ENCODE data around the gene ASXL1. TPM values are rescaled to one million over a fixed set of nuclear protein-coding genes. Genes with fewer than 3 reads are reported as not detected.

ASXL1 gene
- total RNA-seq, 2 donors from 2014 or later = 74.5 to 135 TPM

DNA sequence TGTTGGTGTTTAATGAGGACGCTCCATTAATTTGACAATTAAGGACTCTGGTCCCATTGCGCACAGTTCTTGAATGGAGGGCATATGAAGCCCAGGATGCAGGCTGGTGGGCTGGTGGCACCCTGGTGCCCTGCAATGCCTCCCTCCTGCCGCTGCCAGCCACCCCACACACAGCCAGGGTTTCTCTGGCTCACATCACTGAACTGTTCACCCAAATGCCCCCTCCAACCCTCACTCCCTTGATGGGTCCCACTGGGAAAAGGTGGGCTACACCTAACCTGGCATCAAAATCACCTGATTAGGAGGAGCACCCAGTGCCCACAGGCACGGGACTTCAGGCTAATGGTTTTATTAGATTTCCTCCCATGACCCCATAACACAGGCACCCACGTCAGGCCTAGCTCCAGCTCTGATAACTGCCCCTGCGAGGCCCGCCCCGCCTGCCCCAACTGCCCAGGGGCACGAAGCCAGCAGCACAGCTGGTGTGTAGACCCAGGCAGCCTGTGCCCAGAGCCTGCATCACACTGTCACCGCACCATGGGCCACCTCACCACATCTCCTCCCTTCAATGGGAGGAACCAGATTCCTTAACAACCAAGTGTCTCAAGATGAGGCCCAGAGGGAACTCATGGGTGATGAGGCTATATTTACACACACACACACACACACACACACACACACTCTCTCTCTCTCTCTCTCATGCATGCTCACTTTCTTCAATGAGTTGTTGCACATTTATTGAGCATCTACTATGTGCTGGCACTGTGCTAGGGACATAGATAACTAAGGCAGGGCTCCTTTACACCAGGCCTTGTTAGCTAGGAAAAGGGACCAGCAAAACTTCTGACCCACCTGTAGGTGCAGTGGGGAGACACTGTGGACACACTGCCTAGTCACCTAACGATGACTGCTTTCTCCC, 119.7 kb downstream of the ASXL1 start:
- peaks cover 18 to 37% of the 10 kb centered on the region in 2 donors for H3K4me1 ChIP-seq (ENCODE audit: control insufficient read depth in 1 of 2, low read depth in 2 of 2)
- DNase-seq (ENCODE audit: low spot score) = no peak
- TF ChIP-seq, protein P1, sequence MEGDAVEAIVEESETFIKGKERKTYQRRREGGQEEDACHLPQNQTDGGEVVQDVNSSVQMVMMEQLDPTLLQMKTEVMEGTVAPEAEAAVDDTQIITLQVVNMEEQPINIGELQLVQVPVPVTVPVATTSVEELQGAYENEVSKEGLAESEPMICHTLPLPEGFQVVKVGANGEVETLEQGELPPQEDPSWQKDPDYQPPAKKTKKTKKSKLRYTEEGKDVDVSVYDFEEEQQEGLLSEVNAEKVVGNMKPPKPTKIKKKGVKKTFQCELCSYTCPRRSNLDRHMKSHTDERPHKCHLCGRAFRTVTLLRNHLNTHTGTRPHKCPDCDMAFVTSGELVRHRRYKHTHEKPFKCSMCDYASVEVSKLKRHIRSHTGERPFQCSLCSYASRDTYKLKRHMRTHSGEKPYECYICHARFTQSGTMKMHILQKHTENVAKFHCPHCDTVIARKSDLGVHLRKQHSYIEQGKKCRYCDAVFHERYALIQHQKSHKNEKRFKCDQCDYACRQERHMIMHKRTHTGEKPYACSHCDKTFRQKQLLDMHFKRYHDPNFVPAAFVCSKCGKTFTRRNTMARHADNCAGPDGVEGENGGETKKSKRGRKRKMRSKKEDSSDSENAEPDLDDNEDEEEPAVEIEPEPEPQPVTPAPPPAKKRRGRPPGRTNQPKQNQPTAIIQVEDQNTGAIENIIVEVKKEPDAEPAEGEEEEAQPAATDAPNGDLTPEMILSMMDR (IDR thresholded peaks at IDR 0.05) = no peak
- ATAC-seq (ENCODE audit: insufficient number of reproducible peaks, low FRiP score, low read depth) = no peak
- no peaks in the 10 kb centered on the region for H3K9me3 ChIP-seq
- no peaks in the 10 kb centered on the region for H3K27me3 ChIP-seq (replicated peaks; ENCODE audit: insufficient read depth)
- no peak overlapping the region for H3K4me3 ChIP-seq
- H3K36me3 ChIP-seq = no peaks in the 10 kb centered on the region
- H3K27ac ChIP-seq = no peak overlapping the region

DNA sequence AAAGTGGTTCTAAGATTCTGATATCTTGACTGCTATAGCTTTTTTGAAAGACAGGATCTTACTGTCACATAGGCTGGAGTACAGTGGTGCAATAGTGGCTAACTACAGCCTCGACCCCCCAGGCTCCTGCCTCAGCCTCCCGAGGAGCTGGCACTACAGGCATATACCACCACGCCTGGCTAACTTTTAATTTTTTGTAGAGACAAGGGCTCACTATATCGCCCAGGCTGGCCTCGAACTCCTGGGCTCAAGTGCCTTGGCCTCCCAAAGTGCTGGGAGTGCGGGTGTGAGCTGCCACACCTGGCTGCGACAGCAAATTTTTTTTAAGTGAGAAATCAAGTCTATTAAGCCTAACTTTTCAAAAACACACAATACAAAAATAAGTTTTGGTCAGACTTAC, 120.4 kb downstream of the ASXL1 start:
- no peak for ATAC-seq (ENCODE audit: insufficient number of reproducible peaks, low FRiP score, low read depth)
- Histone ChIP-seq H3K27ac (no peak overlapping the region), H3K27me3 (replicated peaks; ENCODE audit: insufficient read depth) (no peaks in the 10 kb centered on the region), H3K4me1 (ENCODE audit: control insufficient read depth in 1 of 2, low read depth in 2 of 2) (peaks cover 18 to 37% of the 10 kb centered on the region in 2 donors), H3K36me3 (no peaks in the 10 kb centered on the region), H3K9me3 (no peaks in the 10 kb centered on the region), H3K4me3 (no peak overlapping the region)
- TF ChIP-seq, protein P1 (IDR thresholded peaks at IDR 0.05) = no peak
- no peak for DNase-seq (ENCODE audit: low spot score)

DNA sequence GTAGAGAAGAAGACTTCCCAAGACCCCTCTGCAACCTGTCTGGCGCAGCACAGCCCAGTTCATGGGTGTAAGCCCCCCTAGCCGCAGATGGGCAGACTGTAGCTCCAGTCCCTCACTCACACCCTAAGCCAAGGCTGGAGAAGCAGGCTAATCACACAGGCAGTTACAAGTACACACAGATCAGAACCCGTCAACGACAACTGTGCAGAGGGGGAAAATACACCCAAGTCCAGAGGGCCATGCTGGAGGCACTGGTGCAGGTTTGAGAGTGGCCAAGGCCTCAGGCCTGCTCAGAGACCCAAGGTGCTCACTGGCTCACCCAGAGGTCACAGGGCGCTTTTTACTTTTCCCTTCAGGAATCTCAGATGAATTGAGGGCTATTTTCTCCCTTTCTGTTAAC, 120.9 kb downstream of the ASXL1 start:
- TF ChIP-seq, protein P1 (IDR thresholded peaks at IDR 0.05) = no peak
- Histone ChIP-seq H3K4me3 (no peak overlapping the region), H3K27ac (no peak overlapping the region), H3K4me1 (ENCODE audit: control insufficient read depth in 1 of 2, low read depth in 2 of 2) (peaks cover 18 to 33% of the 10 kb centered on the region in 2 donors), H3K36me3 (no peaks in the 10 kb centered on the region), H3K27me3 (replicated peaks; ENCODE audit: insufficient read depth) (no peaks in the 10 kb centered on the region), H3K9me3 (no peaks in the 10 kb centered on the region)
- DNase-seq (ENCODE audit: low spot score) = no peak
- ATAC-seq (ENCODE audit: insufficient number of reproducible peaks, low FRiP score, low read depth) = no peak

DNA sequence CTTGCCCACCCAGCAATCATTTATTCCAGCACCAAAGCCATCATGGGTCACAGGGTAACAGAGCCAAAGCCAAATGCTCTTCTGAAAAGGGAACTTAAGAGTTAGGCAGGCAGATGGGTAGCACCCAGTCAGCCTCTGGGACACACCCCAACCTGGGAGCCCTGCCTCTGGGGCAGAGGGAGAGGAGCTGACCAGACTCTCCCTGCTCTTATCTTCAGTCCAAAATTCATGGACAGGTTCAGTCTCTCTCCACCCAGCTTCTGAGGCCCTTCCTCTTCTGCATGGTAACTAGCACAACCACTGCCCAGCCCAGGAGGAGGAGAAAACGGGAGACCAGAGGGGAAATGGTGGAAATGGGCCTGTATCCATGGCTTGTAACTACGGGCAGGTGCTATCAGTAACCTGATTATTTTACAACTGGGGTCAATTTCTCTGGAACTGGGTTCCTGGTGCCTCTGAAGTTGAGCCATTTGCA, 121.6 kb downstream of the ASXL1 start:
- Histone ChIP-seq H3K36me3 (no peaks in the 10 kb centered on the region), H3K4me1 (ENCODE audit: control insufficient read depth in 1 of 2, low read depth in 2 of 2) (peaks cover 20 to 26% of the 10 kb centered on the region in 2 donors), H3K4me3 (no peak overlapping the region), H3K27ac (no peak overlapping the region), H3K27me3 (replicated peaks; ENCODE audit: insufficient read depth) (no peaks in the 10 kb centered on the region), H3K9me3 (no peaks in the 10 kb centered on the region)
- TF ChIP-seq, protein P1 (IDR thresholded peaks at IDR 0.05) = no peak
- no peak for DNase-seq (ENCODE audit: low spot score)
- no peak for ATAC-seq (ENCODE audit: insufficient number of reproducible peaks, low FRiP score, low read depth)

DNA sequence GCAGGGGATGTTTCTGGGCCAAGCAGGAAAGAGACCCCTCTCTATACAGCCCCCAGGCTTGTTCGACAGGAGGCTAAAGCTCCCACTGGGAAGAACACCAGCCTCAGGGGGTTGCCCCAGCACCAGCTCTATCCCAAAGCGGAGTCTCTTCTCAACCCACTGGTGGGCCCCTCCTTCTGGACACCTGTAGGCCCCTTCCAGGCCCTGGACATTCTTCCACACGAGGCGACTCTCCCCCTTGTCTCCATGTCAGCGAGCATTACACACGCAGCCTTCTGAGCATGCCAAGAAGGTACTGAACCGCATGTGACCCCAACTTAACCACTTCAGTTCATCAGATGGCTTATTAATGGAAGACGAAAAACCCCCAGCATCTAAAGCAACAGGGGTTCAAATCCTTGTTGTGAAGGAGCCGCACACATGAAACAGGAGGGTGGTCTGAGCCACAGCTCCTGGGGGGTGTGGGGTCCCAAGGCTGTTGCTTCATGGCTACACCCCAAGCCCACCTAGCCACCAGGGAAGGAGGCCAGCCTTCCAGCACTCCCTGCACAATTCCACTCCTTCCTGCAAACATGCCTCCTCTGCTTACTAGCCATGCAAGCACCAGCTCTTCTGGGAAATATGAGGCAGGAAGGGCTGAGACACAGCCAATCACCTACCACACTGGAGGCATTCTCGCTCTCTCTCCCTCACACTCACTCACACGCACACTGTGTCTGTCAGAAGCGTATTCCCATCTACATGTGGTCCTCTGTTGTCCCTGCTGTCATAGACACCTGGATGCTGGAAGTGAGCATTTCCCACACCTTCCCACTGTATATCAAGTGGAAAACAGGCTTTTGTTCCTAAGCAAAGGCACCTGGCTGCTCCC, 122.5 kb downstream of the ASXL1 start:
- DNase-seq (ENCODE audit: low spot score) (no peak), ATAC-seq (ENCODE audit: insufficient number of reproducible peaks, low FRiP score, low read depth) (no peak)
- Histone ChIP-seq H3K27ac (peak overlapping the region in 1 of 2 donors; percentile 15), H3K4me1 (ENCODE audit: control insufficient read depth in 1 of 2, low read depth in 2 of 2) (peaks cover 14 to 17% of the 10 kb centered on the region in 2 donors), H3K4me3 (no peak overlapping the region), H3K9me3 (no peaks in the 10 kb centered on the region), H3K27me3 (replicated peaks; ENCODE audit: insufficient read depth) (no peaks in the 10 kb centered on the region), H3K36me3 (no peaks in the 10 kb centered on the region)
- TF ChIP-seq, protein P1 (IDR thresholded peaks at IDR 0.05) = no peak
